ENCODE measurements around the gene MT1G.

The MT1G gene

GRCh38 chr16:56636616-56637413 is 31.1 kb downstream of the MT1G start:
- DNase-seq (ENCODE audit: low read depth, low spot score), result no peak
- TF ChIP-seq CTCF (IDR thresholded peaks at IDR 0.05; ENCODE audit: low read depth, low read length), result no peak
- in situ Hi-C loops (cut with HindIII; ENCODE audit: low sequenced_read_pairs), result no loop called here
- no peak overlapping the region for H3K4me3 ChIP-seq (ENCODE audit: low read depth, low read length)

GRCh38 chr16:56635441-56635967 is 32.4 kb downstream of the MT1G start:
- TF ChIP-seq CTCF (IDR thresholded peaks at IDR 0.05; ENCODE audit: low read depth, low read length), result no peak
- H3K4me3 ChIP-seq (ENCODE audit: low read depth, low read length), result peak overlapping the region; percentile 15
- in situ Hi-C loops (cut with HindIII; ENCODE audit: low sequenced_read_pairs), result no loop called here
- DNase-seq (ENCODE audit: low read depth, low spot score), result no peak

- in situ Hi-C loops (cut with HindIII; ENCODE audit: low sequenced_read_pairs), result no loop called here
- H3K4me3 ChIP-seq (ENCODE audit: low read depth, low read length), result peak overlapping the region; percentile 15
- DNase-seq (ENCODE audit: low read depth, low spot score), result no peak
- no peak for TF ChIP-seq CTCF (IDR thresholded peaks at IDR 0.05; ENCODE audit: low read depth, low read length)
Observed at GRCh38 chr16:56634715-56635440, 33.0 kb downstream of the MT1G start.

- no peak overlapping the region for H3K4me3 ChIP-seq (ENCODE audit: low read depth, low read length)
- TF ChIP-seq CTCF (IDR thresholded peaks at IDR 0.05; ENCODE audit: low read depth, low read length), result no peak
Observed at GRCh38 chr16:56633535-56633934, 34.3 kb downstream of the MT1G start.

GRCh38 chr16:56632848-56633365 is 35.0 kb downstream of the MT1G start:
- in situ Hi-C loops (cut with HindIII; ENCODE audit: low sequenced_read_pairs), result no loop called here
- no peak for DNase-seq (ENCODE audit: low read depth, low spot score)
- peak overlapping the region; percentile 27 for H3K4me3 ChIP-seq (ENCODE audit: low read depth, low read length)
- no peak for TF ChIP-seq CTCF (IDR thresholded peaks at IDR 0.05; ENCODE audit: low read depth, low read length)

More at GRCh38 chr16:56633535-56633934, 34.3 kb downstream of the MT1G start:
- DNase-seq (ENCODE audit: low read depth, low spot score), result no peak
- in situ Hi-C loops (cut with HindIII; ENCODE audit: low sequenced_read_pairs), result no loop called here

GRCh38 chr16:56632156-56632847 is 35.6 kb downstream of the MT1G start, which contains the start of gene MT1M:
TSS of gene MT1M (plus strand) at chr16:56632659. CDS start at chr16:56632732, 73 bp downstream.
- peak within 1 kb of the TSS; percentile 27 for H3K4me3 ChIP-seq (ENCODE audit: low read depth, low read length)
- no peak for DNase-seq (ENCODE audit: low read depth, low spot score)
- in situ Hi-C loops (cut with HindIII; ENCODE audit: low sequenced_read_pairs), result no loop called here
- TF ChIP-seq CTCF (IDR thresholded peaks at IDR 0.05; ENCODE audit: low read depth, low read length), result no peak
